GM21528 (cell line): ENCODE results near the gene RYR1.
"Not testable (repeated sequence)": the region's sequence is repeated elsewhere in the genome, so short reads cannot be mapped to it uniquely, and the experiment has no call there.

ENCODE experiments used
- ATAC-seq: cut with Tn5 transposase; IDR thresholded peaks from one replicate; pipeline ENCODE4 v1.9.1; 2021; ENCODE audit warnings: mild to moderate bottlenecking, moderate library complexity; ENCODE audit not compliant: unreplicated experiment, low FRiP score

RYR1 gene

DNA sequence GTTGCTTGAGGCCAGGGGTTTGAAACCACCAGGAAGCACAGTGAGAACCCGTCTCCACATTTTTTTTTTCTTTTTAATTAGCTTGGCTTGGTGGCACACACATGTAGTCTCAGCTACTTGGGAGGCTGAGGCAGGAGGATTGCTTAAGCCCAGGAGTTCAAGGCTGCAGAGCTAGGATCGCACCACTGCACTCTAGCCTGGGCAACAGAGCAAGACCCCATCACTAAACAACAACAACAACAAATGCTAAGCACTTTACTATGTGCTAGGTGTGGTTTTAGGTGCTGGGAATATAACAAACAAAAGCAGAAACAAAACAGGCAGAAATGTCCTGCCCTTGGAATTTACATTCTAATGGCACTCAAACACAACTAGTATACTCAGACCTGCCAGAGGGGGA lies 51.3 kb downstream of the RYR1 start:
- ATAC-seq = no peak

DNA sequence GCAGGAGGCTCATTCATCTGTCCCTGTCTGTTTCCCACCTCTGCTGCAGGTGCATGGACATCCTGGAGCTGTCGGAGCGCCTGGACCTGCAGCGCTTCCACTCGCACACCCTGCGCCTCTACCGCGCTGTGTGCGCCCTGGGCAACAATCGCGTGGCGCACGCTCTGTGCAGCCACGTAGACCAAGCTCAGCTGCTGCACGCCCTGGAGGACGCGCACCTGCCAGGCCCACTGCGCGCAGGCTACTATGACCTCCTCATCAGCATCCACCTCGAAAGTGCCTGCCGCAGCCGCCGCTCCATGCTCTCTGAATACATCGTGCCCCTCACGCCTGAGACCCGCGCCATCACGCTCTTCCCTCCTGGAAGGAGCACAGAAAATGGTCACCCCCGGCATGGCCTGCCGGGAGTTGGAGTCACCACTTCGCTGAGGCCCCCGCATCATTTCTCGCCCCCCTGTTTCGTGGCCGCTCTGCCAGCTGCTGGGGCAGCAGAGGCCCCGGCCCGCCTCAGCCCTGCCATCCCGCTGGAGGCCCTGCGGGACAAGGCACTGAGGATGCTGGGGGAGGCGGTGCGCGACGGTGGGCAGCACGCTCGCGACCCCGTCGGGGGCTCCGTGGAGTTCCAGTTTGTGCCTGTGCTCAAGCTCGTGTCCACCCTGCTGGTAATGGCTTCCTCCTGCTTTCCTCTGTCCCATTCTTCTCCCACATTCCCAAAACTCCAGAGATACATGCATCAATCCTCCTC lies 52.2 kb downstream of the RYR1 start:
- ATAC-seq = no peak

DNA sequence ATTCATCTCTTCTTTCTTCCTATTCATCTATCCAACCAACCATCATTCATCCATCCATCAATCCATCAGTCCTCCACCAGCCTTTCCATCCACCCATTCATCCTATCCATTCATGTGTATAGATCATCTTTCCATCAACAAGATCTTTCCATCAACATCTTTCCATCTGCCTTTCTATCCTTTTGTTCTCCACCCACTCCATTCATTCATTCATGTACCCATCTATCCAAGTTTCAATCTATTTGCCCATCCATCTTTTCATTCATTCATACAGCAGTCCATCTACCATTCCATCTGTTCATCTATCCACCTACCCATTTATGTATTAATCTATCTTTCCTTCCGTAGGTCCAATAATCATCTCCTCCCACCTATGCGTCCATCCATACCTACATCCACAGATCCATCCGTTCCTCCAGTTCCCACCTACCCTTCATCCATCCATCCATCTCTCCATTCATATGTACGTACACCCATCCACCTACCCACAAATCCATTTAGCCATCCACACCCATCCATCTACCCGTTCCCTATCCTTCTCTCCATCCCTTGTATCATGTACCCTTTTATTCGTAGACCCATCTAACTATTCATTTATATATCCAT lies 53.3 kb downstream of the RYR1 start:
- no peak for ATAC-seq

DNA sequence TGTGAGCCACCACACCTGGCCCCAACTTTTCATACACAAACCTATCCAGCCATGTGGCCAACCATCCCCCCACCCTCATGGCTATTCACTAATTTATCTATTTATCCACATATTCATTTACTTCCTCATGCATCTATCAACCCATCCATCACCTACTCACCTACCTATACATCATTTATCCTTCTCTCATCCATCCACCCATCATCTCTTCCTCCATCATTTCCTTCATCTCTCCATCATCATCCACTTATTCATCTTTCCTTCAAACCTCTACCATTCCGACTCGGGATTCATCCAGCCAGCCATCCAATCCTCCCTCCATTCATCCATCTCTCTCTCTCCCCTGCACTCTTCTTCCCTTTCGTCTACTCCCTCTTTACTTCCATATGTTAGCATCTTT lies 54.6 kb downstream of the RYR1 start:
- no peak for ATAC-seq

DNA sequence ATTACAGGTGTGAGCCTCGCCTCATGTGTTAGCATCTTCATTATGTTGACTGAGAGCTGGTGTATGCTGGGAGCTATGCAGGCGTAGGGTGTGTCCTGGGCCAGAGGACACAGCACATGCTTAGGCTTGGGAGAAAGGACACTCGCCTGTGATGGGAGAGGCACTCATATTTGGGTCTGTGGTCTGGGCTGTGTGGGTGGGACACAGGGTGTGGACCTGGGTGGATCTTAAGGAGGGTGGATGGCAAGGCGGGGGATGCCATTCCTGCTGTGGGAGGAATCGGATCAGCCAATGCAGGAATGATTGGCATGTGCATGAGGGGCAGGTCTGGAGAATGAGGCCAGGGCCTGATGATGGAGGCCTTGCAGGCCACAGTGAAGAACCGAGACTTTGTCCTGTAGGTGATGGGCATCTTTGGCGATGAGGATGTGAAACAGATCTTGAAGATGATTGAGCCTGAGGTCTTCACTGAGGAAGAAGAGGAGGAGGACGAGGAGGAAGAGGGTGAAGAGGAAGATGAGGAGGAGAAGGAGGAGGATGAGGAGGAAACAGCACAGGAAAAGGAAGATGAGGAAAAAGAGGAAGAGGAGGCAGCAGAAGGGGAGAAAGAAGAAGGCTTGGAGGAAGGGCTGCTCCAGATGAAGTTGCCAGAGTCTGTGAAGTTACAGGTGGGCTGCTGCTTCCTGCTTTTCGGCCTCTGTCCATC lies 55.4 kb downstream of the RYR1 start:
- ATAC-seq = no peak

DNA sequence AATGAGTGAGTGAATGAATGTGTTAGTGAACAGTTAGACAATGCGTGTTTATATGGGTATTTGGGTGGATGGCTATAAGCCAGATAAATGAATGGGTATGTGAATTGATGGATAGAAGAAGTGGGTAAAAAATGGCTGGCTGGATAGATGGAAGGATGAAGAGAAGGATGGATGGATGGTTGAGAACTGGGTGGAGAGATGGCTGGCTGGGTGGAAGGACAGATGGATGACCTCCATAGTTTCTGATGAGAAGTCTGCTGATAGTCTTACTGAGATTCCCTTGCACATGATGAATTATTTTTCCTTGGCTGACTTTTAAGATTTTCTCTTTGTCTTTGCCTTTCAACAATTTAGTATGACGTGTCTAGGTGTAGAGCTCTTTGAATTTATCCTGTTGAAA lies 57.4 kb downstream of the RYR1 start:
- no peak for ATAC-seq

DNA sequence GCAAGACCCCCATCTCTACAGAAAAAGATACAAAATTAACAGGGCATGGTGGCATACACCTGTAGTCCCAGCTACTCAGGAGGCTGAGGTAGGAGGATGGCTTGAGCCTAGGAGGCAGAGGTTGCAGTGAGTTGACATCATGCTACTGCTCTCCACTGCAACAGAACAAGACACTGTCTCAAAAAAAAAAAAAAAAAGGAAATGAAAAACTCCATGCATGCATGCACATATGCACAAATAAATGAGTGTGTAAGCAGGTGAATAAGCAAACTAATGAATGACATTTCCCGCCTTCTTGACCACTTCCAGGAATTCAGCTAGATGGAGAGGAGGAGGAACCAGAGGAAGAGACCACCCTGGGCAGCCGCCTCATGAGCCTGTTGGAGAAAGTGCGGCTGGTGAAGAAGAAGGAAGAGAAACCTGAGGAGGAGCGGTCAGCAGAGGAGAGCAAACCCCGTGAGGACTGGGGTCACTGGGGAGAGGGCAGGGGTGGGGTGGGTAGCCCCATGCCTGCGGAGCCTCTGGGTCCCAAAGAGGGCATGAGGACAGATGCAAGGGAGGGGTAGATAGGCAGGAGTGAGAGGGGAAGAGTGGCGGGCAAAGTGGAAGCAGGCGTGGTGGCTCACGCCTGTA lies 58.8 kb downstream of the RYR1 start:
- no peak for ATAC-seq

DNA sequence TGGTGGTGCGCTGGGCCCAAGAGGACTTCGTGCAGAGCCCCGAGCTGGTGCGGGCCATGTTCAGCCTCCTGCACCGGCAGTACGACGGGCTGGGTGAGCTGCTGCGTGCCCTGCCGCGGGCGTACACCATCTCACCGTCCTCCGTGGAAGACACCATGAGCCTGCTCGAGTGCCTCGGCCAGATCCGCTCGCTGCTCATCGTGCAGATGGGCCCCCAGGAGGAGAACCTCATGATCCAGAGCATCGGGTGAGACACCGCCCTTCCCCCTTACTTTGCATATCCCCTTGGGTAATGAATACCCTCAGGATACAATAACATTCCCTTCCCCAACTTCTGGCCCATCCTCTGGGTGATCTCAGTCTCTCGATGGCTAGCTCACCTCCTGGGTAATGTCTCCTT lies 60.9 kb downstream of the RYR1 start:
- ATAC-seq = no peak

DNA sequence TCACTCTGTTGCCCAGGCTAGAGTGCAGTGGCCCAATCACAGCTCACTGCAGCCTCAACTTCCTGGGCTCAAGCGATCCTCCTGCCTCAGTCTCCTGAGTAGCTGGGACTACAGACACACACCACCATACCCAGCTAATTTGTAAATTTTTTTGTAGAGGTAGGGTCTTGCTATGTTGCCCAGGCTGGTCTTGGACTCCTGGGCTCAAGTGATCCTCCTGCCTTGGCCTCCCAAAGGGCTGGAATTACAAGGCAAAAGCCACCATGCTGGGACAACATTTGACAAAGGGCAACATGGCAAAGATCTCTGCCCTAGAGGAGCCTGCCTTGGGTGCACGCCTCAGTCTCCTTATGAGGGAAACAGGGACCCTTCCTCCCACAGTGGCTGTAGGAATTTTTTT lies 61.9 kb downstream of the RYR1 start:
- not testable (repeated sequence) for ATAC-seq

DNA sequence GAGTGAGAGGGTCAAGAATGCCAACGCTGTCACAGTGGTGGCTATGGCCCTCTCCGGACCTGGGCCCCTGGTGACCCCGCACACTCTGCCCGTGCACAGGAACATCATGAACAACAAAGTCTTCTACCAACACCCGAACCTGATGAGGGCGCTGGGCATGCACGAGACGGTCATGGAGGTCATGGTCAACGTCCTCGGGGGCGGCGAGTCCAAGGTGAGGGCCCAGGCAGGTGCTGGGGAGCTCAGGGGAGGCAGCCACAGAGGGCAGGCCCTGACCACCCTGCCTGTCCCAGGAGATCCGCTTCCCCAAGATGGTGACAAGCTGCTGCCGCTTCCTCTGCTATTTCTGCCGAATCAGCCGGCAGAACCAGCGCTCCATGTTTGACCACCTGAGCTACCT lies 62.6 kb downstream of the RYR1 start:
- ATAC-seq = no peak

DNA sequence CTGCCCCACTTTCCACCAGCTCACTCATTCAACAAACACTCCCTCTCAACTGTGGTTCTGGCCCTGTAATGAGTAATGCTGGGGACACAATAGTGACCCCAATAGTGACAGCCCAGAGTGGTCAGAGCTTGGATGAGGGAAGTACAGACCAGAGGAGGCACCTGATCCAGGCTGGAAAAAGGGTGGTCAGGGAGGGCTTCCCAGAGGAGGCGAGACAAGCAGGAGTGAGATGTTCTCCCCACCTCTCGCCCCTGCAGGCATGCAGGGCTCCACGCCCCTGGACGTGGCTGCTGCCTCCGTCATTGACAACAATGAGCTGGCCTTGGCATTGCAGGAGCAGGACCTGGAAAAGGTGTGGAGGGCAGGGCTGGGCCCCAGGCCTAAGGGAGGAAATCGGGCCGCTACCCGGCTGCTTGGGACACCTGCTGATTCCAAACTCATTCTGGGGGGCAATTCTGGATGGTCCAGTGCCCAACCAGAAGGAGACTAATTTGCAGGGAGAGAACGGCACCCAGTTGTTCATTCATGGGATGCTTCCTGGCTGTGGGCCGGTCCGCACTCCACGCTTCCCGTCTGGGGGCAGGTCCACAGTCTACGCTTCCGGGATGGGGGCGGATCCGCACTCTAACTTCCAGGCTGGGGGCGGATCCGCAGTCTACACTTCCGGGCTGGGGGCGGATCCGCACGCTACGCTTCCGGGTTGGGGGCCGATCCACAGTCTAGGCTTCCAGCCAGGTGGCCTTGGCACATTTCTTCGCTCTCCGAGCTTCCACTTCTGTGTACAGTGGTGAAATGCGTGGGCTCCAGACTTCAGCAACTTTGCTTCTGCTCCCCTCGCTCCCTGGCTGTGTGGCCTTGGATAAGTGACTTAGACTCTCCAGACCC lies 63.4 kb downstream of the RYR1 start:
- ATAC-seq = no peak

DNA sequence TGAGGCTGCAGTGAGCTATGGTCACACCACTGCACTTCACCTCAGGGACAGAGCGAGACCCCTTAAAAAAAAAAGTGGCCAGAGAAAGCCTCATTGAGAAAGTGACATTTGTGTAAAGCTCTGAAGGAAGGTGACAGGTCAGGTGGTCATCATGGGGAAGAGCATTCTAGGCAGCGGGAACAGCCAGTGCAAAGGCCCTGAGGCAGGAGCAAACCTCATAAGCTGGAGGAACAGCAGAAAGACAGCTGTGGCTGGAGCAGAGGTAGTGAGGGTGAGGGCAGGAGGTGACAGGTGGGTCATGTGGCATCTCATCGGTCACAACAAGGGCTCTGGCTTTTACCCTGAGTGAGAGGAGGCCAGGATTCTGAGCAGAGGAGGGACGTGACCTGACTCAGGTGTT lies 64.4 kb downstream of the RYR1 start:
- no peak for ATAC-seq

DNA sequence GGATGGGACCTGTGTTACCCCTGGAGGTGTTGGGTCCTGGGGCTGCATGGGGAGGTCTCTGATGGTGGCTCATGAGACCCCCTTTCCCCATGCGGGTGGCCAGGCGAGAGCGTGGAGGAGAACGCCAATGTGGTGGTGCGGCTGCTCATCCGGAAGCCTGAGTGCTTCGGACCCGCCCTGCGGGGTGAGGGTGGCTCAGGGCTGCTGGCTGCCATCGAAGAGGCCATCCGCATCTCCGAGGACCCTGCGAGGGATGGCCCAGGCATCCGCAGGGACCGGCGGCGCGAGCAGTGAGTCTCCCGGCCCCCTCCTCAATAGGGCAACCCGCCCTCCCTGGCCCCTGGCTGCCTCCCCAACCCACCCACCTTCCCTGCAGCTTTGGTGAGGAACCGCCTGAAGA lies 66.0 kb downstream of the RYR1 start:
- no peak for ATAC-seq

DNA sequence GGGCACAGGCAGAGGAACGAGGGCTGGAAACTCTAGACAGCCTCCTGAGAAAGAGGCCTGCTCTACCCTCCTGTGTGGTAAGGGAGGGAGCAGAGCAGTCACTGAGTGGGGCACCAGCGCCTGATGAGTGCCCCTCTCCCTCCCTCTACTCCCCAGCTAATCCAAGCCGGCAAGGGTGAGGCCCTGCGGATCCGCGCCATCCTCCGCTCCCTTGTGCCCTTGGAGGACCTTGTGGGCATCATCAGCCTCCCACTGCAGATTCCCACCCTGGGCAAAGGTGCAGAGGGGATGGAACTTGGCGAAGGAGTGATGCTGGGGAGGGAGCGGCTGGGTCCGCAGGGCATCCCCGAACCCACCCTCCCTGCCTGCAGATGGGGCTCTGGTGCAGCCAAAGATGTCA lies 67.0 kb downstream of the RYR1 start:
- ATAC-seq = no peak

DNA sequence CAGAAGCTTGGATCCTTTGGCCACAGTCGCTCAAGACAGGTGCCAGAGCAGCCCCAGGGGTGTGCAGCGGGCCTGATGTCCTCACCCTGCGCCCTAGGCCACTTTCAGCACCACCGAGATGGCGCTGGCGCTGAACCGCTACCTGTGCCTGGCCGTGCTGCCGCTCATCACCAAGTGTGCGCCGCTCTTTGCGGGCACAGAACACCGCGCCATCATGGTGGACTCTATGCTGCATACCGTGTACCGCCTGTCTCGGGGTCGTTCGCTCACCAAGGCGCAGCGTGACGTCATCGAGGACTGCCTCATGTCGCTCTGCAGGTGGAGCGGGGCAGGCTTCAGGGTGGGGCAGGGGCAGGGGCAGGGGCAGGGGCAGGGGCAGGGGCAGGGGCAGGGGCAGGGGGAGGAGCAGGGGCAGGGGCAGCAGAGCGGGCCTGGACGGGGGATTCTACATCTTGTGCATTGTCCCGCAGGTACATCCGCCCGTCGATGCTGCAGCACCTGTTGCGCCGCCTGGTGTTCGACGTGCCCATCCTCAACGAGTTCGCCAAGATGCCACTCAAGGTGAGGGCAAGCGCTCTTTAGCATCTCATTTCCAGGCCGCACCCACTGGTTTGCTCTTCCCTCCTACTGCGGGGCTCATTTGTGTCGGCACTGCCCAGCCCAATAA lies 69.1 kb downstream of the RYR1 start:
- no peak for ATAC-seq

DNA sequence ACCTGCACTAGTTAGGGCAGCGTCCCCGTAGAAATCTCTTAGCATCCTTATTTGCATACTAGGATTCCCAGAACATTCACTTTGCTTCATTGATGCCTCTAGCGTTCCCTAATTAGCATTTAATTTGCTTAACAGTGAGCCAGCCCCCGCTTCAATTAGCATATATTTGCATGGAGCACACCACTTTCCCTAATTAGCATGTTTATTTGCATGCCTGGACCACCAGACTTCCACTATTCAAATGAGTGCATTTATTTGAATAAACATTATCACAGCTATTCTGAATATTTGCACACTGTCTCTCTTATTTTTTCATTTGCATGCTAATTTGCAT lies 69.6 kb downstream of the RYR1 start:
- no peak for ATAC-seq

DNA sequence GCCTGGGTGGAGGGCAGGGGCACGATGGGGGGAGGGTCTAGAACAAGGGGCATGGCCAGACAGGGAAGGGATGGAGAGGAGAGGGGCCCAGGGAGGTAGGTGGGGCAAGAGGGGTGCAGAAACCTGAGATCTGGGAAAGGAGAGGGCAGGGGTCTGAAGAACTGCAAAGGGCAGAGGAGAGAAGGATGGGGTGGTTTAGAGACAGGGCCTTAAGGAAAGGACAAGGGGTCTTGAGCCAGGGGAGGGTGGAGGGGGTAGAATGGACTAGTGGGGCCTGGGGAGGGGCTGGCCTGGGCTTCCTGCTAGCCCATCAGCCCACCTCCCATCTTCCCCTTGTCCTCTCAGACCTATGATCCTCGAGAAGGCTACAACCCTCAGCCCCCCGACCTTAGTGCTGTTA lies 72.5 kb downstream of the RYR1 start:
- no peak for ATAC-seq

DNA sequence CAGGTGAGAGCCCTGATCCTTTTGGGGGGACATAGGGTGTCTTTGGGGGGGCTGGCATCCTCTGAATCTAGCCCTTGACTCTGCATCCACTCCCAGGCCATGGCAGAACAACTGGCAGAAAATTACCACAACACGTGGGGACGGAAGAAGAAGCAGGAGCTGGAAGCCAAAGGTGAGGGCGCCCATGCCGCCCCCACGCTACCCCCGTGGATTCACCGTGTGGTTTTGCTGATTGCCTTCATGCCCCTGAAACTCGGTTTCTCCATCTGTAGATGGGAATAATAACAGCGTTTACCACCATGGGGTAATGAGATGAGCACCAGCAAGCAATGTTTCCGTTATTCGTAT lies 72.9 kb downstream of the RYR1 start:
- no peak for ATAC-seq

DNA sequence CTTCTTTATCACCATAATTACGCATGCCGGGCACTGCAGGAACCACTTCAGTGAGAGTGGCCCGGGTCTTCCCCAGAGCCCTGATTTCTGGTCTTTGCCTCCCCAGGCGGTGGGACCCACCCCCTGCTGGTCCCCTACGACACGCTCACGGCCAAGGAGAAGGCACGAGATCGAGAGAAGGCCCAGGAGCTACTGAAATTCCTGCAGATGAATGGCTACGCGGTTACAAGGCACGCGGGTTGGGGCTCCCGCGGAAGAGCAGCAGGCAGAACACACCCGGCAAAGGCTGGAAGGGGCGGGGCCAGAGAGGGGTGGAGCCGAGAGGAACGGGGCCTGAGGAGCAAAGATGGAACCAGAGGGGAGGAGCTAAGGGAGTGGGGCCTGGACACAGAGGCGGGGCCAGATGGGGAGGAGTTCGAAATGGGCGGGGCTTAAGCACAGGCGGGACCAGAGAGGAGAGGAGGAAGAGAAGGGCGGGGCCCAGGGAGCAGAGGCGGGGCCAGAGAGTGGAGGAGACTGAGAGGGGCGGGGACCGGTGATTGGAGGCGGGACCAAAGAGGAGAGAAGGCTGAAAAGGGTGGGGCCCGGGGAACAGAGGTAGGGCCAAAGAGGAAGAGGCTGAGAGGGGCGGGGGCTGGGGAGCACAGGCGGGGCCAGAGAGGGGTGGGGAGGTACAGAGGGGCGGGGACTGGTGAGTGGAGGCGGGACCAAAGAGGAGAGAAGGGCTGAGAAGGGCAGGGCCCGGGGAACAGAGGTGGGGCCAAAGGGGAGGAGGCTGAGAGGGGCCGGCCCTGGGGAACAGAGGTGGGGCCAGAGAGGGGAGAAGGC lies 73.4 kb downstream of the RYR1 start:
- ATAC-seq = peak; percentile 55
